Smooth muscle cell (in vitro differentiated cells): ENCODE data around the gene ARID4B. TPM values are rescaled to one million over a fixed set of nuclear protein-coding genes. Genes with fewer than 3 reads are reported as not detected.
A peak's percentile ranks its signal among the peaks of the same experiment; 100 is the strongest.
"Not testable (repeated sequence)": the region's sequence is repeated elsewhere in the genome, so short reads cannot be mapped to it uniquely, and the experiment has no call there.

ENCODE experiments used
- DNase-seq: peaks from one replicate; lab custom pipeline; 2025; ENCODE audit not compliant: unreplicated experiment; lab: John Stamatoyannopoulos, UW
- H2AFZ ChIP-seq: fragments of 200-600 bp; sonication (generic); 2 replicates; pipeline ENCODE4 v1.6.0; 2016; ENCODE audit warnings: antibody characterized with exemption, low read depth, mild to moderate bottlenecking
- H3F3A ChIP-seq: fragments of 200-600 bp; sonication (generic); 2 replicates; pipeline ENCODE4 v1.6.0; 2017; ENCODE audit warnings: antibody characterized with exemption, low read depth
- H3K27ac ChIP-seq: fragments of 200-600 bp; sonication (generic); 2 replicates; pipeline ENCODE4 v1.5.1; 2016; ENCODE audit warnings: low read depth, mild to moderate bottlenecking
- H3K27me3 ChIP-seq: fragments of 200-600 bp; sonication (generic); 2 replicates; pipeline ENCODE4 v1.6.1; 2016; ENCODE audit warnings: low read depth, mild to moderate bottlenecking
- H3K36me3 ChIP-seq: fragments of 200-600 bp; sonication (generic); 2 replicates; pipeline ENCODE4 v1.5.1; 2016; ENCODE audit warnings: low read depth
- H3K4me1 ChIP-seq: fragments of 200-600 bp; sonication (generic); 2 replicates; pipeline ENCODE4 v1.5.1; 2016; ENCODE audit warnings: low read depth
- H3K4me2 ChIP-seq: fragments of 200-600 bp; sonication (generic); 2 replicates; pipeline ENCODE4 v1.6.0; 2016; ENCODE audit warnings: mild to moderate bottlenecking
- H3K4me3 ChIP-seq: fragments of 200-600 bp; sonication (generic); 2 replicates; pipeline ENCODE4 v1.5.1; 2016; ENCODE audit warnings: mild to moderate bottlenecking
- H3K79me2 ChIP-seq: fragments of 200-600 bp; sonication (generic); 2 replicates; pipeline ENCODE4 v1.6.0; 2016; ENCODE audit warnings: low read depth, mild to moderate bottlenecking
- H3K9ac ChIP-seq: fragments of 200-600 bp; sonication (generic); 2 replicates; pipeline ENCODE4 v1.6.0; 2016; ENCODE audit warnings: low read depth
- H3K9me3 ChIP-seq: fragments of 200-600 bp; sonication (generic); replicated peaks from 2 replicates; pipeline ENCODE4 v1.5.1; 2016; ENCODE audit warnings: low read depth
- H4K20me1 ChIP-seq: fragments of 200-600 bp; sonication (generic); 2 replicates; pipeline ENCODE4 v1.6.0; 2016; ENCODE audit warnings: low read depth
- CTCF ChIP-seq: fragments of 200-600 bp; sonication (generic); IDR thresholded peaks from 2 replicates; pipeline ENCODE4 v1.5.1; 2017; ENCODE audit warnings: borderline replicate concordance, mild to moderate bottlenecking, antibody characterized with exemption; ENCODE audit not compliant: insufficient read depth, poor library complexity, severe bottlenecking
- WGBS: methylation state at CpG from one replicate; pipeline ENCODE4 v1.1.7; 2016; ENCODE audit warnings: low lambda C conversion rate; 5-methylcytosine and 5-hydroxymethylcytosine counted together
- polyA plus RNA-seq: library from polyadenylated mRNA; unstranded; fragments of >200 nt; fragmentation: Nextera tagmentation; extraction: Ambion mirVana; gene quantifications from 2 replicates; pipeline ENCODE4 v1.2.1, GENCODE V29; 2016
- total RNA-seq: library from RNA; depleted of rRNA; stranded (reverse); fragments of >200 nt; gene quantifications from 2 replicates; pipeline ENCODE4 v1.2.3, GENCODE V29; 2014

Gene ARID4B
- total and polyA plus RNA-seq, 2 experiments from 2014 or later, result 29.0 to 33.2 TPM

- Histone ChIP-seq H3K9ac (peak overlapping the region; percentile 82), H3F3A (no peaks in the 10 kb centered on the region), H3K36me3 (no peaks in the 10 kb centered on the region), H3K27ac (peak overlapping the region; percentile 82), H4K20me1 (no peaks in the 10 kb centered on the region), H3K27me3 (no peaks in the 10 kb centered on the region), H3K4me1 (peaks cover 6% of the 10 kb centered on the region), H3K4me2 (peak overlapping the region; percentile 96), H2AFZ (peak overlapping the region; percentile 86), H3K9me3 (no peaks in the 10 kb centered on the region), H3K79me2 (peaks cover 31% of the 10 kb centered on the region), H3K4me3 (peak overlapping the region; percentile 71)
- no peak for TF ChIP-seq CTCF
- DNase-seq, result no peak
- 66% methylated on average over 21 of the region's 21 CpGs for WGBS
Measured at GRCh38 chr1:235161685-235162327, 166.2 kb downstream of the ARID4B start.

- H3K36me3 ChIP-seq, result peaks cover 6% of the 10 kb centered on the region
- TF ChIP-seq CTCF, result no peak
- no peaks in the 10 kb centered on the region for H4K20me1 ChIP-seq
- peak within 1 kb of the TSS; percentile 82 for H3K27ac ChIP-seq
- peak within 1 kb of the TSS; percentile 86 for H2AFZ ChIP-seq
- peak; percentile 75 for DNase-seq
- H3K9me3 ChIP-seq, result no peaks in the 10 kb centered on the region
- H3K79me2 ChIP-seq, result peaks cover 31% of the 10 kb centered on the region
- no peaks in the 10 kb centered on the region for H3F3A ChIP-seq
- H3K4me3 ChIP-seq, result peak within 1 kb of the TSS; percentile 71
- H3K4me2 ChIP-seq, result peak within 1 kb of the TSS; percentile 96
- WGBS, result 1% methylated on average over 52 of the region's 52 CpGs
- peaks cover 6% of the 10 kb centered on the region for H3K4me1 ChIP-seq
- H3K9ac ChIP-seq, result peak within 1 kb of the TSS; percentile 82
- no peaks in the 10 kb centered on the region for H3K27me3 ChIP-seq
Measured at GRCh38 chr1:235160957-235161684, 166.9 kb downstream of the ARID4B start, which contains the start of gene RBM34. TSS of gene RBM34 (minus strand) at chr1:235161250. CDS start at chr1:235161226, 24 bp downstream.

GRCh38 chr1:235160383-235160956, 167.5 kb downstream of the ARID4B start:
- TF ChIP-seq CTCF, result no peak
- Histone ChIP-seq H2AFZ (peak overlapping the region; percentile 86), H4K20me1 (no peaks in the 10 kb centered on the region), H3K4me3 (peak overlapping the region; percentile 71), H3K4me1 (peaks cover 6% of the 10 kb centered on the region), H3K79me2 (peaks cover 31% of the 10 kb centered on the region), H3K9me3 (no peaks in the 10 kb centered on the region), H3K36me3 (peaks cover 8% of the 10 kb centered on the region), H3K27ac (peak overlapping the region; percentile 82), H3K9ac (peak overlapping the region; percentile 82), H3K4me2 (peak overlapping the region; percentile 96), H3K27me3 (no peaks in the 10 kb centered on the region), H3F3A (no peaks in the 10 kb centered on the region)
- DNase-seq, result no peak
- 20% methylated on average over 14 of the region's 14 CpGs for WGBS

- Histone ChIP-seq H3K4me3 (peak overlapping the region; percentile 71), H3K9ac (peak overlapping the region; percentile 82), H3K4me2 (peak overlapping the region; percentile 96), H3K27ac (peak overlapping the region; percentile 82), H3K79me2 (peaks cover 31% of the 10 kb centered on the region), H3K36me3 (peaks cover 11% of the 10 kb centered on the region)
- H3K9me3 ChIP-seq, H3K27me3 ChIP-seq, H4K20me1 ChIP-seq, H3F3A ChIP-seq, H3K4me1 ChIP-seq, H2AFZ ChIP-seq, DNase-seq: not testable (repeated sequence)
- 91% methylated on average over 9 of the region's 9 CpGs for WGBS
Measured at GRCh38 chr1:235159930-235160329, 168.0 kb downstream of the ARID4B start.

GRCh38 chr1:235159284-235159683, 168.7 kb downstream of the ARID4B start:
- Histone ChIP-seq H3K36me3 (peaks cover 17% of the 10 kb centered on the region), H3K79me2 (peaks cover 31% of the 10 kb centered on the region)
- not testable (repeated sequence) for DNase-seq, H3K27ac ChIP-seq, H3K4me1 ChIP-seq, H3K9ac ChIP-seq, H3K4me2 ChIP-seq, H3K4me3 ChIP-seq, H3K27me3 ChIP-seq, H3K9me3 ChIP-seq, H4K20me1 ChIP-seq, H2AFZ ChIP-seq, H3F3A ChIP-seq
- whole genome bisulfite sequencing, result 97% methylated on average over 9 of the region's 9 CpGs
